NCI-H1694 (cell line): ENCODE measurements around the gene NPAS3.

ENCODE experiments used
- DNase-seq: peaks from one replicate; lab custom pipeline; 2025; lab: John Stamatoyannopoulos, UW

NPAS3 gene

GRCh38 chr14:33377596-33378390 is 439.1 kb downstream of the NPAS3 start:
- no peak for DNase-seq

- no peak for DNase-seq
Observed at GRCh38 chr14:33381717-33382116, 443.0 kb downstream of the NPAS3 start.

DNA sequence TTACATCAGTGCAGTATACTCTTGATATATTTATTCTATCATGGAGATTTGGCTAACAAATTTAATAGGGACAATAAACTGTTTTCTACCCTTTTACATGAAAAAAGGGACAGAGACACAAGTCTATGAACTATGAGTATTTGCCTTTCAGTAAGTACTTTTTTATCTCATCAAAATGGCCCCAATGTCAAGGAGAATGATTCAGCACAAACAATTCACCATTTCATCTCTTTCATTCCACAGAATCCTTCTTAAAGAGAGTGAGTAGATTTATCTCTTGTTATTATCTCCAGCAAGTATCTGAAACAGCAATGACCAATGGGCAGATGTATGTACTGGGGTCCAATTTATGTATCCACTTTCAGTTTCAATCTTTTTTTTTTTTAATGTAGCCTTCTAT is 447.5 kb downstream of the NPAS3 start:
- no peak for DNase-seq

DNA sequence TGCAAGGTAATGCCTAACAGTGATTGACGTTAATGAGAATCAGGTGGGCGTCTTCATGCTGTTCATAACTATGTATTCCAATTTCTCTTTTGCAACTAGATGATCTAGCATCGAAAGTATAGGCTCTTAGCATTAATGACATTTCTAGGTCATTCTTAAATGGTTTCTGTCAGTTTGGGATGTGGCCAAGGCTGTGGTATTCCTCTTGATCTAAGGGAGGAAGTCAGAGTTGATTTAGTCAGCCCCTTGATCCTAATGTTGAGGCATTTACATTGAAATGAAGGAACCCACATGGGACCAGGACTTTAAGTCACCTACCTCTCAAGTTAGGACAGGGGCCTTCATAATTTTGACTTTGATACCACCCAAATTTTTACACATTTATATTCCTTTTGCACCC is 448.1 kb downstream of the NPAS3 start:
- DNase-seq, result no peak

GRCh38 chr14:33390335-33390734 is 451.7 kb downstream of the NPAS3 start:
- DNase-seq, result no peak

DNA sequence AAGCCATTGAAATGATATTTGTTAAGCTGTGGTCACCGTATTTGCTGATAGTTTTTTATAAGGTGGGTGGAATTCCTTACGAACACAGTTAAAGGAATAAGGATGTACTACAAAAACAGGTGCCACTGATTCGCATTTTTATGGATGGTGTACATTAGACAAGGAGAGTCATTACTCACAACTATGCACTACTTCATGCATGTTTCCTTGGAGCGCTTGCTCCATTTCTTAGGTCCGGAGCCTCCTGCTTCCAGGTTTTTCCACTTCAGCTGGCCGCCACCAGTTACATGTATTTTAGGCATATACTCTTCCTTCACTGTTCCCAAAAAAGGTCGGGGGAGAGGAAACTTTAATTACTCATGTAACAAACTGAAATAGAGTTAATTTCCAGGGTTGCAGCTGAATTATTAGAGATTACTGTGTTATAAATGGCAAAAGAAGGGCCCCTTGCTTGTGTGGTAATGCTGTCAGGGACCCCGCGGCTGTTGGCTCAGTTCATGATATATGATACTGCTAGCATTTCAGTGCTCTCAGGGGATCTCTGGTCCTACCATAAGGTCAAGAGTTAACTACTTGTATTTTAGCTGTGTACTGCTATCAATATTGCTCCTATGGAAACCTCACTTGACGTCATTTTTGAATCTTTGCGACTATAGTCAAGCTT is 454.7 kb downstream of the NPAS3 start:
- DNase-seq, result no peak

- DNase-seq, result no peak
Observed at GRCh38 chr14:33393895-33394368, 455.3 kb downstream of the NPAS3 start.

DNA sequence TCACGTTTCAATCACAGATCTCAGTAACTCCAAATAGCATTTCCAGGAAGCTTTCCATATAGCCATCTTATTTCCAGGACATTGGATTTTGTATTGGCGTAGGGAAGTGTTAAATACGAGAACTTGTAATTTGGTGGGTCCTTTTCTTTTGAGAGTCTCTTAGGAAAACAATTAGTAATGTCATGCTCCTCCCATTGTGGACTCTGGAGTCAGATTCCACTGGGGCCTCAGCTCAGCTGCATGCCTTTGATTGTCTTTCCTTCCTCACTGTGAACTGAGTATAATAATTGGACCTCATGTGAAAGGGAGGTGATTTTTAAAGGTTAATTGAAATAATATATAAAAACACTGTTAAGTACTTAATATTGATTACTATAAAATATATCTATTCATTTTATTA is 462.6 kb downstream of the NPAS3 start:
- DNase-seq, result no peak

- no peak for DNase-seq
Observed at GRCh38 chr14:33402604-33403003, 463.9 kb downstream of the NPAS3 start.

- no peak for DNase-seq
Observed at GRCh38 chr14:33404054-33404453, 465.4 kb downstream of the NPAS3 start.

DNA sequence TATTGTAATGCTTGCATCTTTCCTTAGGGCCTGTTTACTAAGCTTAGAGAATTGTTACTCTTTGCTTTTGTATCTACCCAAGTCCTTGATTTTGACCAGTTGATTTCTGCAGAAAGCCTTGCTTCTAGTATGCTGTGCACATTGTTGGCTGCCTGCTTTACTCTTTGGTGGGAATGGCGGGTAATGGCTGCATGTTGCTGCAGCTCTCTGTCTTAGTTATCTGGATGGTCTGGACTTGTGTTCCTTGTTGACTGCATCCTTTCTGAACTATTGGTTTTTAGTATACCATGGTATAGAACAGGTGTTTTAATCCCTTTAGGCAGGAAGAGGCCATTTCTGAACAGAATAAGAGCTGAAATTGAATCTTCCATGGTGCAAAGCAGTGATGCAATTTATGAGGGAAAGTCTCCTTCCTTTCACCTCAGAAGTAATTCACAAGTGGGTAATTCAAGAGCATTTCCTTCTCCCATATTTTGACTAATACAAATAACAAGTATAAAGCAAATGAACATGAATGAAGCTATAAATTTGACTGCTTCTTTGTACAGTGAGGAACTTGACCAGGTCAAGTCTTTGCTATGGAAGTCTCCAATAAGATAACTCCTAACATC is 466.4 kb downstream of the NPAS3 start:
- no peak for DNase-seq

DNA sequence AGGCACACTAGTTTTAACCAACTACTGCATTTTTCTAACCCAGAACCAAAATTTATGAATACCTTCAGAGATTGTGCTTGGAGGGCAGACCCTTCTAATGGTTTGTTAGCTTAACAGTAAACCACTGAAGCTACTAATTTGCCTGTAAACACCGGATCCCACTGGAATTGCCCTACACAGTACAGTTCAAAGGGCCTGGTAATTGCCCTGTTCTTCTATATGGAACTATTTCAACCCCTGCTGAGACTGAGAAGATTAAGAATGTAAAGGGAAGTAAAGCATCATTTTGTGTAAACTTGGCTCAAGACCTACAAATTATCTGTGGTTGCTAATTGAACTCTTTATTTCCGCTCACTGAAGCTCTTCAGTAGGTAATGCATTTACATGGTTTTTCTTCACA is 468.1 kb downstream of the NPAS3 start:
- DNase-seq, result no peak

DNA sequence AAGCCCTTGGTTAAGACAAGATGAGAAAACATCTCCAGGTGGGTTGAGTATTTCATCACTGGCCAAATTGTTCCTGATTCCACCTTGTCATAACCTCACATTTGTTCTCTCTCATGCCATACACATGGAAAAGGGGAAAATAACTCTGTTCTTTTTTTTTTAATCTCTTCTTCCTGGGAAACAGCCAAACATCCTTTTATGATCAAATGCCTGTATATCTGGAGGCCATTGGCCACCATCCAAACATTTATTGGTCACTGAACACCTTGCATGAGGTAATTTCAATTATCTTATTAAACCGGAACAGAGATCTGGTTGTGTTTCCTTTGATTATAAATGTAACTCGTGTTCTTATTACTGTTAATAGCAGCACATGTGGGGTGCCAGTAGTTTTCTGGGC is 469.6 kb downstream of the NPAS3 start:
- DNase-seq, result no peak

DNA sequence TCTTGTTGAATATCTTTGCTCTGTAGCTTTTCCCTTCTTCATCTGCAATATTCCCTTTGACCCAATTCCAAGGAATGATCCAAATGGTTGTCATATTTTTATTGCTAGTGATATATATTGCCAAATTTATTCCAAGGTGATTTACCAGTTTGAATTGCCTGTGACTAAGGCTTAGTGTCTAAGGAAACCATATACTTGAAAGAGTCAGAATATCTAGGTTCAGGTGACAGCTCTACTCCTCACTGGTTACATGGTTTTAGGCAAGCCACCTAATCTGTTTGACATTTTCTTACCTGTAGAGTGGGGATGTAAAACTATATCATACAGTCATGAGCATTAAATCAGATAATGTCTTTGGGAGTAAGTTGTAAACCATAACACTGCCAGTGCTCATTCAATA is 473.8 kb downstream of the NPAS3 start:
- no peak for DNase-seq

GRCh38 chr14:33413381-33413780 is 474.7 kb downstream of the NPAS3 start:
- no peak for DNase-seq

DNA sequence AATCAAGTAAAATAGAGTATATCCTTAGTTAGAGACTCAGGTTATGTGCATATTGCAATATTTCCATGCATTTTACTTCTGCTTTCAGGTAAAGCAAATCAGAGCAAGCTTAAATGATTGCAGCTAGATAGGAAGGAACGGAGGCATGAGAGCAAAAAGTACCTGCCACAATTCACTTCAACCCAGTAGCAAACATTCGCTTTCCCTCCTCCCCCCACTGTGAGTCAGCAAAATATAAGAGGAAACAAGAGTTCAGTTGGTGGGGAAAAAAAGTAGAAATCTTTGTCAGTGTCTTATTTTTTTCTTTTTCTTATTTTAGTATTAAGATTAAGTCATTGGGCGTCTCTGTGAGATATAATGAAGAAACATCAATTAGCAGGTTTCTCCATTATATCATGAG is 475.4 kb downstream of the NPAS3 start:
- no peak for DNase-seq

- DNase-seq, result peak; percentile 81
Observed at GRCh38 chr14:33420051-33420627, 481.5 kb downstream of the NPAS3 start.

GRCh38 chr14:33430414-33431035 is 491.8 kb downstream of the NPAS3 start:
- DNase-seq, result no peak

DNA sequence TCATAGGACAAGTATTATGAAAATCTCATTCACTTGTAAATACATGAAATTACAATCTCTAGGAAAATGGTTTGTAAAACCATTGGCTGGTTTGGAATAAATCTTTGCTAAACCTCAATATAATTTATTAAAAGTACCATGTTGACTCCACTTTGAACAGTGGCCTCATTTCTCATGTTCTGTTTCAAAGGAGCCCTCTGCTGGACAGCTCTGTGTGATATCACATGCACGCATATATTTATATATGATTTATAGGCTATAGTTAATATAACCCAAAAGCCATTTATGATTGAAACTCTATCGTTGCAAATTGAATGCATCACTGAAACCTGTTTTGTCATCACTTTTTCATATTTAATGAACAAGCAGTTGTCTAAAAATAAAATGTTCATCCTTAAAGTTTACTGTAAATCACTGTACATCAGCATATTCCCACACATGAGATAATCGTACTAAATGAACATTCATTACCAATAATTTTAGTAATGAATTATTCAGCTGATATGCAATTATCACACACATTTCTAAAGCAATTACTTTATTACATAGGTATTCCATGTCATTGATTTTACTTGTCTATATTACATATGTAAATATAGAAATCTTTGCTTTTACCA is 493.8 kb downstream of the NPAS3 start:
- DNase-seq, result peak; percentile 58

GRCh38 chr14:33433396-33433795 is 494.7 kb downstream of the NPAS3 start:
- no peak for DNase-seq

DNA sequence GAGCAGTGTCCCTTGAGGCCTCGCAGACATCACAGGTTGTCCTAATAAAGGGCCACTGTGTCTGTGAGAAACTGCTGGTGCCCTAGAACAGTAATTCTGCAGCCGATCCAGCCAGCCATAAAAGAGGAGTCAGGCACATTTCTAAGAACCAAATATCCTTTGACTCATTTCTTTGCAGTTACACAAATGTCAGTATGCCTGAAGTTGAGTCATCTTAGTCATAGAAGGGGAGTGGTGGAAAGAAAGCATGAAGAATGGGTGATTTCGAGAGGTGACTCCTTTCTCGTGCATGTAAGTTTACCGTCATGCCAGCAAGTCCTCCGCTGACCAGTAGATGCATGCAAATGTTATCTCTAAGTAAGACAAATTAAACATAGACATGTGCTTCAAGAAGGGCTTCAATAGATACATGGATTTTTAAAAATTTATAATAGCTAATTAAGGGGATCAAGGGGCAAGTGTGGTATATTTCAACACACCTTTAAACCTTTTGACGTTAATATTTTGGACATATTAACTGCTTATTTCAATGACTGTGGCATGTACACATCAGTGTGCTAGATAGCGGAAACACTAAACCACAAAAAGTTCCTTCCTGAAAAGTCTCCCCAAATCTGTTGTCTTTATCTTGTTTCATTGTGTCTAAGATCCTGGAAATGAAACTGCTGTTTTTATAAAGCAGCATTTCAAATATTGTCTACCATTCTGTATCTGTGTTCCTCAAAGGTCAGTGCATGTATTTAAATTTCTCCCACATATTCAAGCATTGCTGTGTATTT is 497.4 kb downstream of the NPAS3 start:
- DNase-seq, result no peak
